IMR-90 (cell line): ENCODE results near the gene ITCH. TPM values are rescaled to one million over a fixed set of nuclear protein-coding genes. Genes with fewer than 3 reads are reported as not detected.

Experiments
- ATAC-seq: fragments of 200-7000 bp; cut with Tn5 transposase; 2 replicates; pipeline ENCODE4 v1.9.1; 2020; ENCODE audit warnings: low read depth, mild to moderate bottlenecking, moderate library complexity
- BruUV-seq: library from RNA; stranded (reverse); fragments of 400-500 nt; replicated peaks from 2 replicates; lab custom pipeline; 2021; lab: Mats Ljungman, UMichigan
- CTCF ChIA-PET: fragments of 300-600 bp; formaldehyde crosslinking; extraction: SDS; loops from one replicate; lab custom pipeline; 2021; ENCODE audit warnings: antibody characterized with exemption; lab: Yijun Ruan, JAX
- POLR2A ChIA-PET: fragments of 300-600 bp; sonication (Branson Sonifier 250); formaldehyde crosslinking; loops from one replicate; lab custom pipeline; 2022; ENCODE audit warnings: antibody characterized with exemption; ENCODE audit not compliant: unreplicated experiment; lab: Charles Lee
- DNase-seq: peaks from one replicate; pipeline ENCODE4 v3.0.0; 2013
- H2AFZ ChIP-seq: replicated peaks from 2 replicates; pipeline ENCODE3; 2013; ENCODE audit warnings: low read length, mild to moderate bottlenecking; ENCODE audit not compliant: poor library complexity
- H2AK5ac ChIP-seq: 2 replicates; pipeline ENCODE4 v1.6.1; 2013; ENCODE audit warnings: low read depth, low read length, inconsistent platforms
- H2AK9ac ChIP-seq: replicated peaks from 2 replicates; pipeline ENCODE3; 2013; ENCODE audit warnings: mild to moderate bottlenecking, low read depth, low read length, moderate library complexity; ENCODE audit not compliant: poor library complexity
- H2BK120ac ChIP-seq: 2 replicates; pipeline ENCODE4 v1.6.1; 2013; ENCODE audit warnings: low read depth, low read length, inconsistent platforms
- H2BK15ac ChIP-seq: 3 replicates; pipeline ENCODE4 v1.6.1; 2013; ENCODE audit warnings: low read depth, low read length, inconsistent platforms
- H2BK20ac ChIP-seq: 2 replicates; pipeline ENCODE4 v1.6.1; 2013; ENCODE audit warnings: low read depth, mild to moderate bottlenecking, inconsistent platforms, low read length, moderate library complexity
- H2BK5ac ChIP-seq: 2 replicates; pipeline ENCODE4 v1.6.1; 2013; ENCODE audit warnings: mild to moderate bottlenecking, low read depth, low read length, inconsistent platforms; ENCODE audit not compliant: poor library complexity, severe bottlenecking
- H3K14ac ChIP-seq: replicated peaks from 2 replicates; pipeline ENCODE4 v1.6.1; 2013; ENCODE audit warnings: low read depth, low read length, inconsistent platforms
- H3K18ac ChIP-seq: 2 replicates; pipeline ENCODE4 v1.6.1; 2013; ENCODE audit warnings: low read depth, low read length, control low read depth
- H3K23ac ChIP-seq: 2 replicates; pipeline ENCODE4 v1.6.1; 2013; ENCODE audit warnings: low read depth, low read length, inconsistent platforms
- H3K27ac ChIP-seq: 2 replicates; pipeline ENCODE4 v1.5.1; 2013; ENCODE audit warnings: mild to moderate bottlenecking, control low read depth, low read length; ENCODE audit not compliant: insufficient read depth
- H3K27me3 ChIP-seq: 2 replicates; pipeline ENCODE4 v1.6.1; 2013; ENCODE audit warnings: low read length; ENCODE audit not compliant: control insufficient read depth, insufficient read depth
- H3K36me3 ChIP-seq: 2 replicates; pipeline ENCODE4 v1.6.1; 2013; ENCODE audit warnings: low read length, mixed read lengths; ENCODE audit not compliant: control insufficient read depth, insufficient read depth
- H3K4ac ChIP-seq: 2 replicates; pipeline ENCODE4 v1.6.1; 2013; ENCODE audit warnings: low read depth, low read length, inconsistent platforms
- H3K4me1 ChIP-seq: 2 replicates; pipeline ENCODE4 v1.6.1; 2013; ENCODE audit warnings: low read length, mixed read lengths; ENCODE audit not compliant: control insufficient read depth, insufficient read depth
- H3K4me2 ChIP-seq: 2 replicates; pipeline ENCODE4 v1.6.1; 2013; ENCODE audit warnings: low read depth, mild to moderate bottlenecking, control low read depth, low read length, moderate library complexity
- H3K4me3 ChIP-seq: 2 replicates; pipeline ENCODE4 v1.5.1; 2013; ENCODE audit warnings: low read depth, mild to moderate bottlenecking, control low read depth, low read length, moderate library complexity; ENCODE audit not compliant: insufficient read depth
- H3K56ac ChIP-seq: 2 replicates; pipeline ENCODE4 v1.6.1; 2013; ENCODE audit warnings: low read length, inconsistent platforms; ENCODE audit not compliant: insufficient read depth; ENCODE audit errors: extremely low read depth
- H3K79me1 ChIP-seq, 2 experiments: 2 replicates each; pipeline ENCODE4 v1.6.1; 2013; ENCODE audit warnings: low read length in 2 of 2, inconsistent platforms in 1 of 2, low read depth in 1 of 2
- H3K9ac ChIP-seq: 2 replicates; pipeline ENCODE4 v1.6.1; 2013; ENCODE audit warnings: low read depth, low read length, control low read depth
- H3K9me1 ChIP-seq: 2 replicates; pipeline ENCODE4 v1.6.1; 2013; ENCODE audit warnings: low read length, inconsistent platforms; ENCODE audit not compliant: insufficient read depth
- H3K9me3 ChIP-seq: 2 replicates; pipeline ENCODE4 v1.6.1; 2013; ENCODE audit warnings: low read length; ENCODE audit not compliant: control insufficient read depth, insufficient read depth
- H4K20me1 ChIP-seq: 2 replicates; pipeline ENCODE4 v1.6.1; 2013; ENCODE audit warnings: low read length, inconsistent platforms; ENCODE audit not compliant: insufficient read depth
- H4K5ac ChIP-seq: 2 replicates; pipeline ENCODE4 v1.6.1; 2013; ENCODE audit warnings: mild to moderate bottlenecking, low read depth, low read length, control low read depth
- H4K8ac ChIP-seq, 2 experiments: 2 replicates each; pipeline ENCODE4 v1.6.1; 2013; ENCODE audit warnings: low read depth in 2 of 2, low read length in 2 of 2, control low read depth in 1 of 2, inconsistent platforms in 1 of 2
- H4K91ac ChIP-seq: 2 replicates; pipeline ENCODE4 v1.6.1; 2013; ENCODE audit warnings: low read depth, low read length, inconsistent platforms; ENCODE audit not compliant: insufficient read depth
- CEBPB ChIP-seq: IDR thresholded peaks from 2 replicates; pipeline ENCODE4 v1.6.1; 2012; ENCODE audit warnings: low read depth, low read length, improper control_type of control experiment
- CHD1 ChIP-seq: IDR thresholded peaks from 2 replicates; pipeline ENCODE4 v1.6.1; 2012; ENCODE audit warnings: low read depth, low read length, improper control_type of control experiment
- CTCF ChIP-seq: conservative IDR thresholded peaks from 2 replicates; pipeline ENCODE4 v1.5.1; 2012; ENCODE audit warnings: mild to moderate bottlenecking, low read depth, low read length, improper control_type of control experiment
- FOS ChIP-seq: fragments of 150-350 bp; IDR thresholded peaks from 2 replicates; pipeline ENCODE4 v1.6.1; 2016; ENCODE audit warnings: low read depth, low read length
- MAFK ChIP-seq: IDR thresholded peaks from 2 replicates; pipeline ENCODE4 v1.6.1; 2012; ENCODE audit warnings: low read depth, low read length, improper control_type of control experiment
- MXI1 ChIP-seq: IDR thresholded peaks from 2 replicates; pipeline ENCODE4 v1.6.1; 2012; ENCODE audit warnings: low read depth, mild to moderate bottlenecking, low read length, moderate library complexity, borderline replicate concordance
- NFE2L2 ChIP-seq: fragments of 150-350 bp; IDR thresholded peaks from 2 replicates; pipeline ENCODE4 v1.6.1; 2016; ENCODE audit warnings: low read depth, mild to moderate bottlenecking, low read length
- POLR2A ChIP-seq: IDR thresholded peaks from 2 replicates; pipeline ENCODE4 v1.6.1; 2012; ENCODE audit warnings: mild to moderate bottlenecking, low read depth, low read length
- RAD21 ChIP-seq: IDR thresholded peaks from 2 replicates; pipeline ENCODE4 v1.6.1; 2012; ENCODE audit warnings: low read length, improper control_type of control experiment
- RCOR1 ChIP-seq: IDR thresholded peaks from 2 replicates; pipeline ENCODE4 v1.6.1; 2012; ENCODE audit warnings: mild to moderate bottlenecking, low read length, improper control_type of control experiment; ENCODE audit not compliant: insufficient replicate concordance
- RFX5 ChIP-seq: IDR thresholded peaks from 2 replicates; pipeline ENCODE4 v1.8.0; 2012; ENCODE audit warnings: low read depth, mild to moderate bottlenecking, low read length, moderate library complexity
- WGBS, 2 experiments: methylation state at CpG; one replicate each; pipeline versions ENCODE4 v1.1.5 to v1.1.7; 2013; ENCODE audit warnings: missing lambda C conversion rate in 2 of 2; ENCODE audit not compliant: insufficient read length in 1 of 2; ENCODE audit errors: extremely low coverage in 2 of 2; 5-methylcytosine and 5-hydroxymethylcytosine counted together
- dilution Hi-C: fragments of 300-500 bp; cut with HindIII; formaldehyde crosslinking; loops from one replicate; pipeline ENCODE4 v1.14.3; 2018; ENCODE audit warnings: low sequenced_read_pairs; ENCODE audit not compliant: unreplicated experiment
- in situ Hi-C: fragments of 300-500 bp; cut with MboI; formaldehyde crosslinking; loops from 3 replicates; pipeline ENCODE4 v1.14.3; 2019; ENCODE audit warnings: low sequenced_read_pairs, inconsistent platforms, mixed read lengths
- intact Hi-C: fragments of 100-400 bp; cut with micrococcal nuclease; formaldehyde crosslinking; loops from 2 replicates; pipeline ENCODE4 v1.10.0; 2022
- polyA plus RNA-seq, 3 experiments: library from polyadenylated mRNA; depleted of rRNA; stranded (reverse); fragments of >200 nt; gene quantifications; 2 replicates each; pipeline ENCODE4 v1.2.3, GENCODE V29; 2012; ENCODE audit warnings: low replicate concordance in 1 of 3
- total RNA-seq: library from RNA; depleted of rRNA; stranded (reverse); fragments of >200 nt; gene quantifications from 2 replicates; pipeline ENCODE4 v1.2.3, GENCODE V29; 2012
- TF ChIP-seq, protein P1 (sequence below): fragments of 150-350 bp; IDR thresholded peaks from 2 replicates; pipeline ENCODE4 v1.6.1; 2017; ENCODE audit warnings: mild to moderate bottlenecking, antibody characterized with exemption, low read length, low read depth
- TF ChIP-seq, protein P2 (sequence below): fragments of 150-350 bp; IDR thresholded peaks from 2 replicates; pipeline ENCODE4 v1.6.1; 2016; ENCODE audit warnings: low read depth, mild to moderate bottlenecking, low read length, moderate library complexity, borderline replicate concordance

ITCH gene
- total and polyA plus RNA-seq, 2 of the 4 experiments (the other 2 are of a cell fraction) = 12.7 to 94.6 TPM

- Histone ChIP-seq H3K36me3 (peaks cover 4% of the 10 kb centered on the region), H2AK5ac (peak within 1 kb of the TSS; percentile 91), H3K4me2 (peak within 1 kb of the TSS; percentile 80), H2BK5ac (peak within 1 kb of the TSS; percentile 87), H3K9me3 (no peaks in the 10 kb centered on the region), H4K8ac (peak within 1 kb of the TSS; percentile 81 to 91), H3K4me1 (peaks cover 7% of the 10 kb centered on the region; the same call in 1 of the 2 replicates), H3K27ac (peak within 1 kb of the TSS; percentile 95), H2AFZ (peak within 1 kb of the TSS; percentile 94), H3K9ac (peak within 1 kb of the TSS; percentile 84), H4K91ac (peak within 1 kb of the TSS; percentile 87), H2BK20ac (peak within 1 kb of the TSS; percentile 57; the same call in 1 of the 2 replicates), H2BK15ac (peak within 1 kb of the TSS; percentile 30; the same call in 1 of the 3 replicates), H3K4me3 (peak within 1 kb of the TSS; percentile 89), H2BK120ac (peak within 1 kb of the TSS; percentile 62), H4K5ac (peak within 1 kb of the TSS; percentile 92), H2AK9ac (peak within 1 kb of the TSS; percentile 100), H4K20me1 (peaks cover 2% of the 10 kb centered on the region; the same call in 1 of the 2 replicates), H3K9me1 (peaks cover 9% of the 10 kb centered on the region), H3K27me3 (no peaks in the 10 kb centered on the region), H3K14ac (peak within 1 kb of the TSS; percentile 99), H3K23ac (peak within 1 kb of the TSS; percentile 91), H3K56ac (peak within 1 kb of the TSS; percentile 76), H3K79me1 (peaks cover 9 to 69% of the 10 kb centered on the region in 2 experiments; a peak in 3 of 4 replicates), H3K4ac (peak within 1 kb of the TSS; percentile 97), H3K18ac (peak within 1 kb of the TSS; percentile 65)
- 1% methylated on average over 36 of the region's 59 CpGs; no CpG with 5 or more reads in 1 of the 2 experiments for WGBS, 2 experiments
- in situ Hi-C loops = loop anchor here (5.0 kb wide), 1 partner anchor 204 kb away; no protein-coding TSS in a partner anchor
- CTCF ChIA-PET = interaction anchor here (0.6 to 4.3 kb wide), 2 partner anchors 193 to 204 kb away, joined by 3 to 24 read pairs; no protein-coding TSS in a partner anchor
- POLR2A ChIA-PET = no interaction called here
- no TSS peak for BruUV-seq
- dilution Hi-C loops = no loop called here
- ATAC-seq (peak; percentile 89), DNase-seq (peak; percentile 96)
- intact Hi-C loops = no loop called here
- peak; percentile 90 for TF ChIP-seq POLR2A
- no peak for TF ChIP-seq CEBPB
- no peak for TF ChIP-seq MAFK
- no peak for TF ChIP-seq CTCF
- TF ChIP-seq CHD1 = no peak
- TF ChIP-seq RFX5 = no peak
- TF ChIP-seq, protein P1, sequence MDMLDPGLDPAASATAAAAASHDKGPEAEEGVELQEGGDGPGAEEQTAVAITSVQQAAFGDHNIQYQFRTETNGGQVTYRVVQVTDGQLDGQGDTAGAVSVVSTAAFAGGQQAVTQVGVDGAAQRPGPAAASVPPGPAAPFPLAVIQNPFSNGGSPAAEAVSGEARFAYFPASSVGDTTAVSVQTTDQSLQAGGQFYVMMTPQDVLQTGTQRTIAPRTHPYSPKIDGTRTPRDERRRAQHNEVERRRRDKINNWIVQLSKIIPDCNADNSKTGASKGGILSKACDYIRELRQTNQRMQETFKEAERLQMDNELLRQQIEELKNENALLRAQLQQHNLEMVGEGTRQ = no peak
- TF ChIP-seq, protein P2, sequence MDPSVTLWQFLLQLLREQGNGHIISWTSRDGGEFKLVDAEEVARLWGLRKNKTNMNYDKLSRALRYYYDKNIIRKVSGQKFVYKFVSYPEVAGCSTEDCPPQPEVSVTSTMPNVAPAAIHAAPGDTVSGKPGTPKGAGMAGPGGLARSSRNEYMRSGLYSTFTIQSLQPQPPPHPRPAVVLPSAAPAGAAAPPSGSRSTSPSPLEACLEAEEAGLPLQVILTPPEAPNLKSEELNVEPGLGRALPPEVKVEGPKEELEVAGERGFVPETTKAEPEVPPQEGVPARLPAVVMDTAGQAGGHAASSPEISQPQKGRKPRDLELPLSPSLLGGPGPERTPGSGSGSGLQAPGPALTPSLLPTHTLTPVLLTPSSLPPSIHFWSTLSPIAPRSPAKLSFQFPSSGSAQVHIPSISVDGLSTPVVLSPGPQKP = no peak
- TF ChIP-seq MXI1 = peak; percentile 13; the same call in 1 of the 2 replicates
- TF ChIP-seq NFE2L2 = no peak
- no peak for TF ChIP-seq FOS
- no peak for TF ChIP-seq RAD21
- TF ChIP-seq RCOR1 = no peak
Measured at GRCh38 chr20:34516247-34517113, 153.4 kb downstream of the ITCH start, which contains the start of gene DYNLRB1. DYNLRB1 (plus strand) TSS chr20:34516422; CDS start chr20:34516459, 37 bp downstream.
